ENCODE measurements around the gene MTARC2. TPM values are rescaled to one million over a fixed set of nuclear protein-coding genes. Genes with fewer than 3 reads are reported as not detected.

The MTARC2 gene
- total RNA-seq, 6 experiments from 2014 or later = 3.2 to 5.2 (median 3.8) TPM

DNA sequence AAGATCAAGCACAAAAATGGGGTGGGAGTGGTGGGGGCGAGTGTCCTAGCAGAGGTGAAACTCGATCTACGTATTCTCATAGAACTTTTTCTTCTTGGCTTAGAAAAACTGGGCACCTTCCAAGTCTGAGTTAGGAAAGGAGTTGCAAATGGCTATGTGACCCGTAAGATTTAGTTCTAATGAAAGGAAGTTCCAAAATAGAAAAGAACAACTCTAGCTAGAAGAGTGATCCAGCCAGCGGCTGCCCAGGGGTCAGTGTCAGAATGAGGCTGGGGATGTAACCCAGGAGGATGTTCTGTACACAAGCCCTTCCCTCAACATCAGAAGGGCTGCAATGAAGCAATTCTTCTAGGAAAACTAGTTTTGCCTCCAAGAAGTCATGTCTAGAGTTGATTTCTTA is 43.8 kb downstream of the MTARC2 start:
- Mint-ChIP-seq H3K4me1 (ENCODE audit: low read depth) (peaks cover under 1% of the 10 kb centered on the region; the same call in 1 of the 2 replicates), H3K9me3 (no peaks in the 10 kb centered on the region), H3K4me3 (no peak overlapping the region), H3K36me3 (ENCODE audit: low read depth) (no peaks in the 10 kb centered on the region), H3K27ac (no peak overlapping the region), H3K27me3 (ENCODE audit: insufficient read depth) (no peaks in the 10 kb centered on the region)
- TF ChIP-seq, protein P1, sequence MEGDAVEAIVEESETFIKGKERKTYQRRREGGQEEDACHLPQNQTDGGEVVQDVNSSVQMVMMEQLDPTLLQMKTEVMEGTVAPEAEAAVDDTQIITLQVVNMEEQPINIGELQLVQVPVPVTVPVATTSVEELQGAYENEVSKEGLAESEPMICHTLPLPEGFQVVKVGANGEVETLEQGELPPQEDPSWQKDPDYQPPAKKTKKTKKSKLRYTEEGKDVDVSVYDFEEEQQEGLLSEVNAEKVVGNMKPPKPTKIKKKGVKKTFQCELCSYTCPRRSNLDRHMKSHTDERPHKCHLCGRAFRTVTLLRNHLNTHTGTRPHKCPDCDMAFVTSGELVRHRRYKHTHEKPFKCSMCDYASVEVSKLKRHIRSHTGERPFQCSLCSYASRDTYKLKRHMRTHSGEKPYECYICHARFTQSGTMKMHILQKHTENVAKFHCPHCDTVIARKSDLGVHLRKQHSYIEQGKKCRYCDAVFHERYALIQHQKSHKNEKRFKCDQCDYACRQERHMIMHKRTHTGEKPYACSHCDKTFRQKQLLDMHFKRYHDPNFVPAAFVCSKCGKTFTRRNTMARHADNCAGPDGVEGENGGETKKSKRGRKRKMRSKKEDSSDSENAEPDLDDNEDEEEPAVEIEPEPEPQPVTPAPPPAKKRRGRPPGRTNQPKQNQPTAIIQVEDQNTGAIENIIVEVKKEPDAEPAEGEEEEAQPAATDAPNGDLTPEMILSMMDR (IDR thresholded peaks at IDR 0.05) = no peak
- DNase-seq = no peak

DNA sequence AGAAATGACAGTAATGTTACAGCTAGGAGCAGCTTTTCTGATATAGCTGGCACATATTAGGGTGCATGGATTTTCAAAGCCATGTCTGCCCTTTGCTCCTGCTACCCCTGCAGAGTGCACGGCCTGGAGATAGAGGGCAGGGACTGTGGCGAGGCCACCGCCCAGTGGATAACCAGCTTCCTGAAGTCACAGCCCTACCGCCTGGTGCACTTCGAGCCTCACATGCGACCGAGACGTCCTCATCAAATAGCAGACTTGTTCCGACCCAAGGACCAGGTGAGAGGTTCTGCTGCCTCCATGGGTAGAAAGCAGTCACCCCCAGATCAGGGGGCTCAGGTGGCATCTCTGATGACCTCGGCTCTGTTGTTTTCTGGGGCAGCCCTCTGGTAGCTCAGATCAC is 48.4 kb downstream of the MTARC2 start:
- Mint-ChIP-seq H3K27me3 (ENCODE audit: insufficient read depth) (peaks cover 2% of the 10 kb centered on the region; the same call in 1 of the 2 replicates), H3K27ac (no peak overlapping the region), H3K36me3 (ENCODE audit: low read depth) (no peaks in the 10 kb centered on the region), H3K9me3 (no peaks in the 10 kb centered on the region), H3K4me3 (no peak overlapping the region), H3K4me1 (ENCODE audit: low read depth) (peaks cover 19% of the 10 kb centered on the region)
- DNase-seq = no peak
- TF ChIP-seq, protein P1 (IDR thresholded peaks at IDR 0.05) = no peak

DNA sequence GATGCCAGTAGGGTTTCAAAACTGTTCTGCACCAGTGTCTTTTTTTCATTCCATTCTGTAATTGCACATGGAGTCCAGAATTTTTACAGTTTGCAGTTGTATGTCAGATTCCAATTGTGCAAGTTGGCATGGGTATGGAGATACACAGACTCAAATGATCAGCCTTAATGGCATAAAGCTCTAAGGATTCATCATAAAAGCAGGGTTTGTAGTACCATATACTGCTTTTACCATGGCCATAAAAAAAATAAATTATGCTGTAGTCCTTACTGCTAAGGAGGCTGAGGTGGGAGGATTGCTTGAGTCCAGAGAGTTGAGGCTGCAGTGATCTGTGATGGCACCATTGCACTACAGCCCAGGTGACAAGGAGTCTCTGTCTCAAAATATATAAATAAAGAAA is 48.9 kb downstream of the MTARC2 start:
- H3K4me3 Mint-ChIP-seq = no peak overlapping the region
- TF ChIP-seq, protein P1 (IDR thresholded peaks at IDR 0.05) = no peak
- no peaks in the 10 kb centered on the region for H3K36me3 Mint-ChIP-seq (ENCODE audit: low read depth)
- no peak overlapping the region for H3K27ac Mint-ChIP-seq
- H3K27me3 Mint-ChIP-seq (ENCODE audit: insufficient read depth) = peaks cover 2% of the 10 kb centered on the region; the same call in 1 of the 2 replicates
- peaks cover 19% of the 10 kb centered on the region for H3K4me1 Mint-ChIP-seq (ENCODE audit: low read depth)
- DNase-seq = no peak
- no peaks in the 10 kb centered on the region for H3K9me3 Mint-ChIP-seq

DNA sequence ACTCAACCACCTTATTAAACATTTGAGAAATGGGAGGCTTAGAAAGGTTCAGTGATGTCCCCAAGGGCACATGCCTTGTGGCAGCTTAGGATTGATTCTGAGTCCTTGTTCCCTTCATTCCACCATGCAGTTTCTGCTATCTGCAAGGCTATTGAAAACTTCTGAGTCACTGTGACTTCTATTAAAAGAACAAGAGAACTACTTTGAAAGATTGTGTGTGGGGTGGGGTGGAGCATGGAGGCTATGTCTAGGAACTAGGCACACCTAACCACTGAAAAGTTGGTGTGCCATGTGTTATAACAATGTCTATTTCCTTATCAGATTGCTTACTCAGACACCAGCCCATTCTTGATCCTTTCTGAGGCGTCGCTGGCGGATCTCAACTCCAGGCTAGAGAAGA is 49.4 kb downstream of the MTARC2 start:
- Mint-ChIP-seq H3K27me3 (ENCODE audit: insufficient read depth) (peaks cover 2% of the 10 kb centered on the region; the same call in 1 of the 2 replicates), H3K9me3 (no peaks in the 10 kb centered on the region), H3K27ac (no peak overlapping the region), H3K36me3 (ENCODE audit: low read depth) (no peaks in the 10 kb centered on the region), H3K4me3 (no peak overlapping the region), H3K4me1 (ENCODE audit: low read depth) (peaks cover 19% of the 10 kb centered on the region)
- DNase-seq = peak; percentile 30
- TF ChIP-seq, protein P1 (IDR thresholded peaks at IDR 0.05) = no peak

GRCh38 chr1:220798338-220798737 is 50.2 kb downstream of the MTARC2 start:
- peaks cover 19% of the 10 kb centered on the region for H3K4me1 Mint-ChIP-seq (ENCODE audit: low read depth)
- no peaks in the 10 kb centered on the region for H3K9me3 Mint-ChIP-seq
- peaks cover 2% of the 10 kb centered on the region; the same call in 1 of the 2 replicates for H3K27me3 Mint-ChIP-seq (ENCODE audit: insufficient read depth)
- H3K27ac Mint-ChIP-seq = no peak overlapping the region
- no peaks in the 10 kb centered on the region for H3K36me3 Mint-ChIP-seq (ENCODE audit: low read depth)
- DNase-seq = peak; percentile 9
- TF ChIP-seq, protein P1 (IDR thresholded peaks at IDR 0.05) = no peak
- H3K4me3 Mint-ChIP-seq = no peak overlapping the region

DNA sequence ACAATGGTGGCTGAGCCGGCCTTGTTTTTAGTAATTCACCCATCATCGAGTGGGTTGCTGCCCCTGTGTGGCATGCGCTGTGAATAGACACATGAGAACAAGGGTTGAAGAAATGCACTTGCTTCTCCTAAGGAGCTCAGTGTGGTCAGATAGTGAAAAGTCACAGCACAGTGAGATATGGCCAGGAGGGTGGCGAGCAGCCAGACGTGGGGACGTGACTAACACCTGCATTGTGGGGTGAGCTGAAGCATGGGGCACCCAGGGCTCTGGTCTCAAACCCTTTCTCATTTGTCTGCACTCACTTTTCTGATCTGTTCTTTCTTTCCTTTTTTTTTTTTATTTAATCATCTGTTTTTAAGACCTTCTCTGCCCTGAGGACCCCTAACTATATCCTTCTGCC is 52.1 kb downstream of the MTARC2 start:
- no peak for DNase-seq
- H3K27me3 Mint-ChIP-seq (ENCODE audit: insufficient read depth) = peaks cover 5% of the 10 kb centered on the region
- H3K9me3 Mint-ChIP-seq = no peaks in the 10 kb centered on the region
- TF ChIP-seq, protein P1 (IDR thresholded peaks at IDR 0.05) = no peak
- H3K36me3 Mint-ChIP-seq (ENCODE audit: low read depth) = no peaks in the 10 kb centered on the region
- H3K4me1 Mint-ChIP-seq (ENCODE audit: low read depth) = peaks cover 19% of the 10 kb centered on the region
- H3K4me3 Mint-ChIP-seq = no peak overlapping the region
- H3K27ac Mint-ChIP-seq = no peak overlapping the region
